HG02981 (cell line): Measurements from ENCODE around the gene ATP6V0D1.

Experiments used
- ATAC-seq: cut with Tn5 transposase; IDR thresholded peaks from one replicate; pipeline ENCODE4 v1.9.1; 2021; ENCODE audit warnings: mild to moderate bottlenecking, moderate library complexity; ENCODE audit not compliant: unreplicated experiment

ATP6V0D1 gene

GRCh38 chr16:67409631-67410030, 71.3 kb downstream of the ATP6V0D1 start:
- ATAC-seq = no peak

- no peak for ATAC-seq
Measured at GRCh38 chr16:67407788-67408452, 73.0 kb downstream of the ATP6V0D1 start.

GRCh38 chr16:67407176-67407787, 73.7 kb downstream of the ATP6V0D1 start:
- no peak for ATAC-seq

GRCh38 chr16:67406111-67406971, 74.6 kb downstream of the ATP6V0D1 start:
- no peak for ATAC-seq

- no peak for ATAC-seq
Measured at GRCh38 chr16:67405336-67405735, 75.6 kb downstream of the ATP6V0D1 start.

- no peak for ATAC-seq
Measured at GRCh38 chr16:67404740-67405226, 76.2 kb downstream of the ATP6V0D1 start.

GRCh38 chr16:67403976-67404555, 76.9 kb downstream of the ATP6V0D1 start:
- ATAC-seq = no peak

GRCh38 chr16:67400901-67401300, 80.1 kb downstream of the ATP6V0D1 start:
- ATAC-seq = no peak

GRCh38 chr16:67399749-67400704, 80.9 kb downstream of the ATP6V0D1 start:
- no peak for ATAC-seq

GRCh38 chr16:67399218-67399733, 81.7 kb downstream of the ATP6V0D1 start:
- ATAC-seq = no peak

GRCh38 chr16:67398546-67399217, 82.3 kb downstream of the ATP6V0D1 start:
- ATAC-seq = no peak

GRCh38 chr16:67397812-67398545, 83.0 kb downstream of the ATP6V0D1 start:
- ATAC-seq = no peak

- no peak for ATAC-seq
Measured at GRCh38 chr16:67397036-67397801, 83.7 kb downstream of the ATP6V0D1 start.

- no peak for ATAC-seq
Measured at GRCh38 chr16:67396159-67397035, 84.6 kb downstream of the ATP6V0D1 start.

- ATAC-seq = no peak
Measured at GRCh38 chr16:67395458-67396158, 85.3 kb downstream of the ATP6V0D1 start.

- ATAC-seq = no peak
Measured at GRCh38 chr16:67395105-67395457, 85.9 kb downstream of the ATP6V0D1 start.
